Muscle layer of colon (tissue), 2 donors: ENCODE data around the gene MYH10.
A peak's percentile ranks its signal among the peaks of the same experiment; 100 is the strongest.

Experiments used
- H3K27ac ChIP-seq: one replicate; pipeline ENCODE4 v1.7.0; 2013; ENCODE audit warnings: low read depth, mild to moderate bottlenecking, low read length, moderate library complexity
- H3K27me3 ChIP-seq, 2 donors: one replicate each; pipeline ENCODE4 v1.7.0; 2013; ENCODE audit warnings: low read length in 2 of 2, mild to moderate bottlenecking in 2 of 2; ENCODE audit not compliant: insufficient read depth in 2 of 2, control insufficient read depth in 1 of 2
- H3K36me3 ChIP-seq: one replicate; pipeline ENCODE4 v1.7.0; 2013; ENCODE audit warnings: mild to moderate bottlenecking, low read length; ENCODE audit not compliant: insufficient read depth
- H3K4me1 ChIP-seq: one replicate; pipeline ENCODE4 v1.7.0; 2013; ENCODE audit warnings: mild to moderate bottlenecking, low read length; ENCODE audit not compliant: insufficient read depth
- H3K4me3 ChIP-seq, 2 donors: one replicate each; pipeline ENCODE4 v1.7.0; 2013; ENCODE audit warnings: low read length in 2 of 2, low read depth in 1 of 2, mild to moderate bottlenecking in 1 of 2, moderate library complexity in 1 of 2
- H3K9ac ChIP-seq: one replicate; pipeline ENCODE4 v1.7.0; 2013; ENCODE audit warnings: low read length
- H3K9me3 ChIP-seq: one replicate; pipeline ENCODE4 v1.7.0; 2013; ENCODE audit warnings: mild to moderate bottlenecking, low read length
- donor health status: abdominal sarcoma.
- donor health status: Adenocarcinoma of cecum.

Gene MYH10

DNA sequence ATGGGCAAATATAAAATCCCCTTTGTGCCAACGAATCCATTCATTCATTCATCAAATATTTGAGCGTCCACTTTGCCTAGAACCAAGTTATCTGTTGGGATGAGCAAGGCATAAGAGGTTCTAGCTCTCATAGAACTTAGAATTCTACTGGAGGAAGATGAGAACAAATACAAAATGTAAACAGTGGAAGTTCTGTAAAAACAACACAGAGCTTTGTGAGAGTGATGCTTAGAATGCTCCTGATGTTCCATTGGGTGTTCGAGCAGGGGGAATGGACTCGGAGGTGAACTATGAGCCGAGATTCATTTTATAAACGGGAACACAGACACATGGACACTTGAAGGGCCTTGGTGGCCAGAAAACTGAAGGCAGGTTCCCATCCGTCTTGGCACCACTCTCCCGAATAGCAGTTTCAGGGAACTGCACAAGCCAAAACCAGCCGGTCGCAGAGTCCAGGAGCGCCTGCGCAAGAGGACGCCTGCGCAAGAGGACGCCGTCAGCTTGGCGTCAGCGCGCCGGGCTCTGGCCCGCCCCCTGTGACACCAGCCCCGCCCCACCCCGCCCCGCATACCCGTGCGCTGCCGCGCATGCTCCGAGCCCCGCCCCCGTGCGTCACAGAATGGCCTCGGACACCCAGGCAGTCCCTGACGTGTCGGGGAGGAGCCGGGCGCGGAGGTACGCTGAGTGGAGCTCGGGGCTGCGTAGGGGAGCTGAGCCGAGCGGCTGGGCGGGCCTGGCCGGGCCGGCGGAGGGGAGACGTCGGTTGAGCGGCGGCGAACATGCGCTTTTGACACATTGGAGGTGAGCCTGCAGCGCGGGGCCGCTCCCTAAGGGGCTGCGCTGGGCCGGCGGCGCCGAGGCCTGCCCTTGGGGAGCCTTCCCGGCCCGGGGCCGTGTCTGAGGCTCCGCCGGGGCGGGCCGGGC, 195.0 kb downstream of the MYH10 start, which contains the start of gene NDEL1:
Gene NDEL1 (plus strand): TSS at position 640 of the 924 bp plus-strand sequence. CDS start 8,388 bp downstream, outside the sequence.
- no peaks in the 10 kb centered on the region for H3K27me3 ChIP-seq
- peaks cover 12% of the 10 kb centered on the region for H3K4me1 ChIP-seq
- H3K36me3 ChIP-seq, result peaks cover 9% of the 10 kb centered on the region
- no peaks in the 10 kb centered on the region for H3K9me3 ChIP-seq
- H3K9ac ChIP-seq, result peak within 1 kb of the TSS; percentile 99
- H3K4me3 ChIP-seq, result peak within 1 kb of the TSS; percentile 95 to 96
- H3K27ac ChIP-seq, result peak within 1 kb of the TSS; percentile 97

DNA sequence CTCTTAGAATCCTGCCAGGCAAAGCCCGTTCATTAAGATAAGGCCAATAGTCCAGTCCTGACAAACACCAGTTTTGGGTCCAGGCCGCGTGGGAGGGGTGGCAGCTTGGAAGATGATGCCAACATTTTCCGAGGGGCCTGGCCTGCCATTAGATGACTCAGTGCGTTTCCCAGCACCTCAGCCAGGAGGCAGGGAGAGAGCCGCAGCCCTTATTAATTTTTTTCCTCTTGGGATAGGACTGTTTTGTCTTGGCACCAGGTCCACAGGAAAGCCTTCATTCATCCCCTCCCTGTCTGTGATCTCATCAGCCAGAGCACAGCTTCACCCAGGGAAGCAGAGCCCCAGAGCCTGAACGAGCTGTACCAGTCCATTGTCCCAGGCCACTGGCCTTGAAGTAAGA, 199.6 kb downstream of the MYH10 start:
- no peaks in the 10 kb centered on the region for H3K9me3 ChIP-seq
- H3K4me3 ChIP-seq, result no peak overlapping the region
- no peaks in the 10 kb centered on the region for H3K36me3 ChIP-seq
- peaks cover 5% of the 10 kb centered on the region for H3K4me1 ChIP-seq
- H3K27me3 ChIP-seq, result no peaks in the 10 kb centered on the region
- no peak overlapping the region for H3K9ac ChIP-seq
- no peak overlapping the region for H3K27ac ChIP-seq

DNA sequence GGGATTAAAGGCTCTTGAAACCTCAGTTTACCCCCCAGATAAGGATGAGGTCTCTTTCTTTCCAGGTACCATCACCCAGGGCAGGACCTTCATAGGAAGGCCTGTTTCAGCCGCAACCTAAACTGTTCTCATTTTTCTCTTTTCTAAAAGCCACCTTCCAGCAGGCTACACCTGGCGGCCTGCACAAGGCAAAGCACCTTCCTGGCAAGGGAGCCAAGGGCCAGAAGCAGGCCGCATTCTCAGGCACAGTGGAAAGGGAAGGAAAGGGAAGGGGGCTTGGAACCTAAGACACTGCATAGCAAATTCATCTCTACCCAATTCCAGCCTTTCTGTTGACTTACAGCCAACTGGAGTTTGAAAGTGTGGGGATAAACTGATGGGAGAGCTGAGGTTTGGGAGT, 203.7 kb downstream of the MYH10 start:
- no peak overlapping the region for H3K9ac ChIP-seq
- H3K27me3 ChIP-seq, result no peaks in the 10 kb centered on the region
- H3K36me3 ChIP-seq, result no peaks in the 10 kb centered on the region
- no peak overlapping the region for H3K27ac ChIP-seq
- H3K4me1 ChIP-seq, result no peaks in the 10 kb centered on the region
- H3K4me3 ChIP-seq, result no peak overlapping the region
- H3K9me3 ChIP-seq, result no peaks in the 10 kb centered on the region

DNA sequence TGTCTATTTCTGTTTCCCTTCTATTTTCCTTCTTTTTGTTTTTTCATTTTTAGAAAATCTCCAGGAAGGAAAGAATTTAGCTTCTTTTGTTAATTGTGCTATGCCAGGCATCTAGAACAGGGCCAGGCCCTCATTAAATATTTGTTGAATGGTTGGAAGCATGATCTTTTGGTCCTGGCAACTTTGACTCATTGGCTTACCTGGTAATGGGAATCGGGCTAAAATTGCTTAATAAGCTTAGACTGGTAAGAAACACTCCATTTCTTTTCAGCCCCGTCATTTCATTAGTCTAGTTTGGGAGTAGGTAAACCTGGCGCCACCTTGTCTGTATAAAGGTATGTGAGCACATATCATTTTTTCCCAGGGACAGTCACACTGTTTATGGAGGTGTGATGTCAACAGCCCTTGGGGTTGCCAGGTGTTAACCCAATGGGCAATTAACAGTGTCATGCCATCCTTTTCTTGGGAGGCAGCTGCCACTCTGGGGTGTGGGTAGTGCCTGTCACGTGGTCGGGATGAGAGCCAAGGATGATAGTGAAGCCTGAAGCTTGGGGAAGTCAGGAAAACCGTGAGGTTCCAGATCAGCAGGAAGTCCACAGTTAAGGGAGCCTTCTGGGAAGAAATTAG, 204.3 kb downstream of the MYH10 start:
- Histone ChIP-seq H3K27me3 (no peaks in the 10 kb centered on the region), H3K36me3 (no peaks in the 10 kb centered on the region), H3K9me3 (no peaks in the 10 kb centered on the region), H3K4me1 (no peaks in the 10 kb centered on the region), H3K4me3 (no peak overlapping the region), H3K27ac (no peak overlapping the region), H3K9ac (no peak overlapping the region)
